Calu3 (cell line): ENCODE measurements around the gene ARFGEF3. TPM values are rescaled to one million over a fixed set of nuclear protein-coding genes. Genes with fewer than 3 reads are reported as not detected.
"Not testable (repeated sequence)": the region's sequence is repeated elsewhere in the genome, so short reads cannot be mapped to it uniquely, and the experiment has no call there.

ENCODE experiments used
- BruUV-seq: library from RNA; stranded (reverse); fragments of 400-500 nt; replicated peaks from 2 replicates; lab custom pipeline; 2021; lab: Mats Ljungman, UMichigan
- CTCF ChIA-PET: fragments of 300-600 bp; sonication (Branson Sonifier 250); formaldehyde crosslinking; loops from one replicate; lab custom pipeline; 2022; ENCODE audit warnings: antibody characterized with exemption; lab: Charles Lee
- DNase-seq: peaks from one replicate; pipeline ENCODE4 v3.0.0; 2022
- H3K27ac Mint-ChIP-seq: one replicate; pipeline ENCODE4 v1.8.0; 2022; ENCODE audit warnings: mixed read lengths; ENCODE audit not compliant: unreplicated experiment
- H3K27me3 Mint-ChIP-seq: one replicate; pipeline ENCODE4 v1.8.0; 2022; ENCODE audit warnings: mixed read lengths; ENCODE audit not compliant: unreplicated experiment
- H3K36me3 Mint-ChIP-seq: one replicate; pipeline ENCODE4 v1.8.0; 2022; ENCODE audit warnings: mild to moderate bottlenecking, moderate library complexity, mixed read lengths; ENCODE audit not compliant: insufficient read depth, unreplicated experiment
- H3K4me1 Mint-ChIP-seq: one replicate; pipeline ENCODE4 v1.8.0; 2022; ENCODE audit warnings: mild to moderate bottlenecking, low read depth, mixed read lengths; ENCODE audit not compliant: unreplicated experiment
- H3K4me3 Mint-ChIP-seq: one replicate; pipeline ENCODE4 v1.8.0; 2022; ENCODE audit warnings: mild to moderate bottlenecking, low read depth, moderate library complexity, mixed read lengths; ENCODE audit not compliant: unreplicated experiment
- H3K9me3 Mint-ChIP-seq: one replicate; pipeline ENCODE4 v1.8.0; 2022; ENCODE audit warnings: low read depth, mixed read lengths; ENCODE audit not compliant: unreplicated experiment
- CTCF ChIP-seq: fragments of 200-600 bp; IDR thresholded peaks from one replicate; pipeline ENCODE4 v1.8.0; 2022; ENCODE audit warnings: antibody characterized with exemption; ENCODE audit not compliant: unreplicated experiment
- intact Hi-C: fragments of 100-400 bp; cut with micrococcal nuclease; formaldehyde crosslinking; loops from one replicate; pipeline ENCODE4 v1.10.0; 2022; ENCODE audit not compliant: unreplicated experiment
- total RNA-seq: library from RNA; stranded (reverse); gene quantifications from 2 replicates; pipeline ENCODE4 v1.2.3, GENCODE V29; 2022

The ARFGEF3 gene
- total RNA-seq, 1 experiment from 2014 or later: 16.3 TPM

- no peak for DNase-seq
- no TSS peak for BruUV-seq
- intact Hi-C loops: loop anchor here (2.0 kb wide), 2 partner anchors 170 to 290 kb away; no protein-coding TSS in a partner anchor
- H3K36me3 Mint-ChIP-seq: no peaks in the 10 kb centered on the region
- TF ChIP-seq CTCF: no peak
- no peak overlapping the region for H3K4me3 Mint-ChIP-seq
- no peak overlapping the region for H3K27ac Mint-ChIP-seq
- CTCF ChIA-PET: interaction anchor here (0.7 to 1.9 kb wide), 6 partner anchors 13 to 307 kb away, joined by 3 to 10 read pairs (median 4); no protein-coding TSS in a partner anchor
- H3K9me3 Mint-ChIP-seq: peaks cover 3% of the 10 kb centered on the region
- no peaks in the 10 kb centered on the region for H3K27me3 Mint-ChIP-seq
- peaks cover 6% of the 10 kb centered on the region for H3K4me1 Mint-ChIP-seq
These were observed 45.1 kb upstream of the ARFGEF3 start for GRCh38 chr6:138116661-138116999.

- TF ChIP-seq CTCF: no peak
- no peaks in the 10 kb centered on the region for H3K27me3 Mint-ChIP-seq
- H3K4me3 Mint-ChIP-seq: no peak overlapping the region
- no peaks in the 10 kb centered on the region for H3K36me3 Mint-ChIP-seq
- H3K27ac Mint-ChIP-seq: no peak overlapping the region
- intact Hi-C loops: loop anchor here (2.0 kb wide), 2 partner anchors 169 to 289 kb away; no protein-coding TSS in a partner anchor
- CTCF ChIA-PET: interaction anchor here (1.8 kb wide), 1 partner anchor 110 kb away, joined by 6 read pairs; no protein-coding TSS in a partner anchor
- DNase-seq: no peak
- H3K4me1 Mint-ChIP-seq: peaks cover 6% of the 10 kb centered on the region
- BruUV-seq: no TSS peak
- peaks cover 3% of the 10 kb centered on the region for H3K9me3 Mint-ChIP-seq
These were observed 44.3 kb upstream of the ARFGEF3 start for GRCh38 chr6:138117376-138117914.

GRCh38 chr6:138119229-138119628 lies 42.5 kb upstream of the ARFGEF3 start:
- H3K27me3 Mint-ChIP-seq, CTCF ChIA-PET, H3K4me3 Mint-ChIP-seq, H3K27ac Mint-ChIP-seq, intact Hi-C loops, BruUV-seq, DNase-seq, H3K4me1 Mint-ChIP-seq, H3K9me3 Mint-ChIP-seq, H3K36me3 Mint-ChIP-seq: not testable (repeated sequence)

- TF ChIP-seq CTCF: no peak
- no peak overlapping the region for H3K27ac Mint-ChIP-seq
- peaks cover 6% of the 10 kb centered on the region for H3K4me1 Mint-ChIP-seq
- no peaks in the 10 kb centered on the region for H3K27me3 Mint-ChIP-seq
- peaks cover 3% of the 10 kb centered on the region for H3K9me3 Mint-ChIP-seq
- no peak overlapping the region for H3K4me3 Mint-ChIP-seq
- CTCF ChIA-PET: no interaction called here
- DNase-seq: no peak
- BruUV-seq: no TSS peak
- no peaks in the 10 kb centered on the region for H3K36me3 Mint-ChIP-seq
- intact Hi-C loops: no loop called here
These were observed 41.8 kb upstream of the ARFGEF3 start for GRCh38 chr6:138119976-138120375.

- Mint-ChIP-seq H3K9me3 (no peaks in the 10 kb centered on the region), H3K27ac (no peak overlapping the region), H3K4me3 (no peak overlapping the region), H3K27me3 (no peaks in the 10 kb centered on the region), H3K4me1 (no peaks in the 10 kb centered on the region), H3K36me3 (no peaks in the 10 kb centered on the region)
- intact Hi-C loops: no loop called here
- no peak for DNase-seq
- TF ChIP-seq CTCF: no peak
- CTCF ChIA-PET: no interaction called here
- BruUV-seq: no TSS peak
These were observed 37.6 kb upstream of the ARFGEF3 start for GRCh38 chr6:138124096-138124495.
